ENCODE results near the gene CNGA1.
"Not testable (repeated sequence)": the region's sequence is repeated elsewhere in the genome, so short reads cannot be mapped to it uniquely, and the experiment has no call there.

Gene CNGA1

DNA sequence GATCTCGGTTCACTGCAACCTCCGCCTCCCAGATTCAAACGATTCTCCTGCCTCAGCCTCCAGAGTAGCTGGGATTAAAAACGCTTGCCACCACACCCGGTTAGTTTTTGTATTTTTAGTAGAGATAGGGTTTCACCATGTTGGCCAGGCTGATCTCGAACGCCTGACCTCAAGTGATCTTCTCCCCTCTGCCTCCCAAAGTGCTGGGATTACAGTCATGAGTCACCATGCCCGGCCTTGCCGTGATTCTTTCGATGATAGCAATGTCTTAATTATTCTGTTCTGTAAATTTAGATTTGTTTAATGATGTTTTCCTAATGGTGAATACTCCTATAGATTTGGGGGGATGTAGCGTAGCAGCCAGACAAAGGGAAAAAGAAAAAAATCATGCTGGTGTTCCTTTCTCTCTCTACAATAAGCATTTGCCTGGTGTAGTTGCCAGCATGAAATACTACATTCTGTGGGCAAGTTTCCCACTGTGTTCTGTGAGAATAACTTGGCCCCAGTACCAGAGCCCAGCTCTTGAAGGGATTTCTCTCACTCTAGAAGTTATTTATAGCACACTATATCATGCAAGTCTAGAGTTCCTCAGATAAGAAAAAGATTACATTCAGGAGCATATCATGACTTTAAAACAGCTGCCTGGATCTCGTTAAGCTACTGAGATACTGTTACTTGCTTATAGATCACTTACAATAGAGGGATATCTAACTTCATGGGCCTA is 15.5 kb upstream of the CNGA1 start:
- DNase-seq (ENCODE audit: low read depth, low spot score): no peak

DNA sequence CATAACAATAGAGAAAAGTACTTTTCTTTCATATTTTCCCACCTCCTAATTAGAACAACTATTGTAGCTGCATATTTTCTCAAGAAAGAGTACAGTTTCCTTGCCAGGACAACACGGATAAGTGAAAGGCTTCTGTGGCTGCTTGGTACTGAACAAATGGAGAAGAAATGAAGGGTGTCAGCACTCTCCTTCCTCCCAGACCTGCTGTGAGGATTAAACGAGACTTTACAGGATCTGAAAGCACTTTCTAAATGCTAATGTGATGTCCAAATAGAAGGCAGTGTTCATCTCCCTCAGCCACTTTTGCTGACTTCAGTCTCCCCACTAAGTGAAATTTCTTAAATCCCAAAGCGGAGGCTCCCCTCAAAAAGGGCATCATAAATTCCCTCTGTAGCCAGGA is 14.0 kb upstream of the CNGA1 start:
- DNase-seq (ENCODE audit: low read depth, low spot score): no peak

DNA sequence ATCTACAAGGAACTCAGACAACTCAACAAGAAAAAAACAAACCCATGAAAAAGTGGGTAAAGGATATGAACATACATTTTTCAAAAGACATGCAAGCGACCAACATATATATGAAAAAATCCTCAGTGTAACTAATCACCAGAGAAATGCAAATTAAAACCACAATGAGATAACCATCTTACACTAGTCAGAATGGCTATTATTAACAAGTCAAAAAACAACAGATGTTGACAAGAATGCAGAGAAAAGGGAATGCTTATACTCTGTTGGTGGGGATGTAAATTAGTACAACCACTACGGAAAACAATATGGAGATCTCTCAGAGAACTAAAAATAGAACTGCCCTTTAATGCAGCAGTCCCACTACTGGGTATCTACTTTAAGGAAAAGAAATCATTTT is 12.2 kb upstream of the CNGA1 start:
- no peak for DNase-seq (ENCODE audit: low read depth, low spot score)

DNA sequence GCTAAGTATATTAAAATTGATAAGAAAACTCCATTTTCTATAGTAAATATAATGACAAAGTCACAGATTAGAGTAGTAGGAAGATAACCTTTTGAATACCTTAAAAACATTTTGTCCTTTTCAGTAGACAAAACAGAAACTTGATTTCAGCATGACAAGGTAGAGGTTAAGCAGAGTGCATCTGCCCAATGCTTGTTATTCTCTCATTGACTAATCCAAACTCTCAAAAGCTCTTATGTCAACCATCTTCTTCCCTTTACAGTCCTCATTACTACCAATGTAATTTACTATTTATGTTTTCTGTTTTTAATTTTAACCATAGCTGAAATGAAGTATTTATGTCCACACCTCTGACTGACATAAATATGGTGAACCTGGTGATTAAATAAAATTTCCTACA is 11.2 kb upstream of the CNGA1 start:
- DNase-seq (ENCODE audit: low read depth, low spot score): no peak

- DNase-seq (ENCODE audit: low read depth, low spot score): no peak
These were observed 8.5 kb upstream of the CNGA1 start for GRCh38 chr4:48025005-48025404.

DNA sequence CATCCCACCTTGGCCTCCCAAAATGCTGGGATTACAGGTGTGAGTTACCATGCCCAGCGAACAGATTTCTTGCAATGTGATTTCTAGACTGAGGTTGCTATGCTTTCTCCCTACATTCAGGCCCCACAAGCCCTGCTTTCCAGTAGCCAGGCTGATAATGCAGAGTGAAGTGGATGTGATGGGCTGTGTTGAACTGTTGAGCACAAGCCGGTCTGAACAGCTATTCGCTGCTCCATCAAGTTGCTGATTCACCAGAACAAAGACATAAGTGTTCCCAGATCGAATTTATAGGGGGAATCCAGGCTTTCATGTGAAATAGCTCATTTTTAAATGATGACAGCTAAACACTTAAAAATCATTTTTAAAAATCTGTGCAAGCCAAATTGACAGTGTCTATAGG is 8.0 kb upstream of the CNGA1 start:
- no peak for DNase-seq (ENCODE audit: low read depth, low spot score)

DNA sequence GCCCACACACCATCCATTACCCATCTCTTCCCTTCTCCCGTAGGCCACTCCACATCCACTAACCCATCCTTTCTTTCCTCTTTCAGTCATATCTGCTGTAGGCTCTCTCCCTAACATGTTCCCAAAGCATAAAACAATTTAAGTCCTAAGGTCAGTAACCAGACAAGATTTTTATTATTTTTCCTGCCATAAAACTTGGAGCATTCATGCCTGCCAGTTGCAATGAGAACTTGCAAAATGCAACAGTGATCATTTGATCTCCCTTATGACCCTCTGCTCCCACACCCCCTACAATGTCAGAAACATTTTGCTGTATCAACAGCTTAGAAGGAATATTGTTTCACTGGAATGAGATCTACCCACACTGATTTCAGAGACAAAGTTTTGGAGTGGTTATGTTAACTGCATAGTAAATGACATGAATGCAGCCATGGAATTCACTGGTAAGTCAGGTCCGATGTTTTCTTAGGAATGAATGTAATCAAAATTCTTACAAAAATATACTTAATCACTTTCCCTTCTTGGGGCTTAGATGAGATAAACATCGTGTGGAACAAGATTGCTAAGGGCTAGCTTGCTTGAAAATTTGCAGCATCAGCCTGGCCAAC is 5.8 kb upstream of the CNGA1 start:
- DNase-seq (ENCODE audit: low read depth, low spot score): no peak

DNA sequence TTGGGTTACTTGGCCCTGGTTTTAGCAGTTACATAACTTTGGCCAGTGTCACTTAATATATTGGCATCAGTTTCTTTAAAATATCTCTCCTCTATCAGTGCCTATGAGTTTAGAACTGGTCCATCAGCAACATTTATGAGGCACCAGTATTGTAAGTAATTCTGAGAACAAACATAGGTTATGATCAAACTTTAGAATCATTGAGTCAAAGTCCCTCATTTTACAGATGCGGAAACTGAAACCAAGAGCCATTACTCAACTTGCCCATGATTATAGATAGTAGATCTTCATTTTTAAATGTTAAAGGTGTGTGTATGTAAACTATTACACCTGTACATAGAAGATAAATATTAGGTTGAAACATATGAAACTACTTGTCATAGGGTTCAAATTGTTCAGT is 4.6 kb upstream of the CNGA1 start:
- DNase-seq (ENCODE audit: low read depth, low spot score): no peak

DNA sequence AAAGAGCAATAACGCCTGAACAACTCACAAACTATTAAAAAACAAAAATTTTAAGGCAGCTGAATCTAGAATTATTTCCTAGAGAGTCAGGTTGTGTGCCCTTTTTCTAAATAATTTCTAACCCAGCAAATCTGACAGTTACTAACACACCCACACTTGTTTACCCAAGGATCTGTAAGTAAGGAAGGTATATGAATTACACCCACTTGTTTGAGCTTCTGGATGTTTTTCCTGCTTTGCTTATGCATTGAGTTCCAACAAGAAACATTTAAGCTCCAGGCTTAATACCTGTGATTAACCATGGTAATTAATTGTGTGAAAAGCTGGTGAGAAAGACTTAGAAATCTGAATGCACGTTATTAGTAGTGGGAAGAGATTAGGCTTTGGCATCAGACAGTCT is 1.6 kb upstream of the CNGA1 start:
- DNase-seq (ENCODE audit: low read depth, low spot score): no peak

- no peak for DNase-seq (ENCODE audit: low read depth, low spot score)
These were observed 659 bp upstream of the CNGA1 start for GRCh38 chr4:48017108-48017571.

DNA sequence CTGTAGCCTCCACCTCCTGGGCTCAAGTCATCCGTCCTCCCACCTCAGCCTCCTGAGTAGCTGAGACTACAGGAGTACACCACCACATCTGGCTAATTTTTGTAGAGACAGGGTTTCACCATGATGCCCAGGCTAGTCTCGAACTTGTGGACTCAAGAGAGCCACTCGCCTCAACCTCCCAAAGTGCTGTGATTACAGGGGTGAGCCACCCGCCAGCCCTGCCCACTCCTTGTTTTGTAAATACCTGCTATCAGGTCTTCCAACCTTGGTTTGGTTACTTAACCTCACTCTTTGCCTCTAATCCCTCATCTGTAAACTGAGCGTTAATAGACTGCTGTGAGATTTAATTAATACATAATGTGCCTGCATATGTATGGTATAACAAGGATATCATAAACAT is 803 bp downstream of the CNGA1 start:
- DNase-seq (ENCODE audit: low read depth, low spot score): no peak

DNA sequence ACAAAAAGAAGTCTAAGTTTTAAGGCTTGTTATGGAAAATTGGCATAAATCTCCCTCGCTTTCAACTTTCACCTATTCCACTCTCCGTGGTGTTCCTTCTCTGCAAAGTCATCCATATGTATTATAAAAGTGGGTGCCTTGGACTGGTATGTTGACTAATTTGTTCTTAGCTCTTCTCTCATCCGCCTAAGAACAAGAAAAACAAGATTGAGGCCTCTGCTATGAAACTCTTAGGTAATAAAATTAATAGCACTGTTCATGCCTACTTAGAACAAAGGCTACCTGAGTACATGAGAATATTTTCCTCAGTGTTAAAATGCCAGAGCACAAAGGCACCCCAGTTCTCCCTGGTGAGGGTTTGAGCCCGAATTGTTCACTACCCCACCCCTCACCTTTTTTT is 1.3 kb downstream of the CNGA1 start:
- no peak for DNase-seq (ENCODE audit: low read depth, low spot score)

GRCh38 chr4:48012824-48013223 is 3.7 kb downstream of the CNGA1 start:
- no peak for DNase-seq (ENCODE audit: low read depth, low spot score)

DNA sequence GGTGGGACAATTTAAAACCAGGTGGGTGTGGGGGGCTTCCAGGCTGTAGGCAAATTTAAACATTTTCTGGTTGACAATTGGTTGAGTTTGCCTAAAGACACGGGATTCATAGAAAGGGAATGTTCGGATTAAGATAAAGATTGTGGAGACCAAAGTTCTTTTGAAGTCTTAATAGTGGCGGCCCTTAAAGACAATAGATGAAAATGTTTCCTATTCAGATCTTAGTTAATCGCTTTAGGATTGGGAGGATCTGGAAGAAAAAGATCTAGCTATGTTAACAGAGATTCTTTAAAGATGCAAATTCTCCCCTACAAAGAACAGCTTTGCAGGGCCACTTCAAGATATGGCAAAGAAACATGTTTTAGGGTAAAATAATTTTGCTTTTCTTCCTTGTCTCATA is 4.8 kb downstream of the CNGA1 start:
- no peak for DNase-seq (ENCODE audit: low read depth, low spot score)

DNA sequence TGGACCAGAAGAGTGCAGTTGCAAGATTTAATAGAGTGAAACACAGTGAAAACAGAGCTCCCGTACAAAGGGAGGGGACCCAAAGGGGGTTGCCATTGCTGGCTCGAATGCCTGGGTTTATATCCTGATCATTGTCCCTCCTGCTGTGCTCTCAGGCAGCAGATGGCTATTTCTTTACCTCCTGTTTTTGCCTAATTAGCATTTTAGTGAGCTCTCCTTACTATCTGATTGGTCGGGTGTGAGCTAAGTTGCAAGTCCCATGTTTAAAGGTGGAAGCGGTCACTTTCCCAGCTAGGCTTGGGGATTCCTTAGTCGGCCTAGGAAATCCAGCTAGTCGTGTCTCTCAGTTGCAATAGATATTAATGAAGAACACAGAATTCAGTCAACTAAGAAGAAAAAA is 5.6 kb downstream of the CNGA1 start:
- not testable (repeated sequence) for DNase-seq (ENCODE audit: low read depth, low spot score)

- no peak for DNase-seq (ENCODE audit: low read depth, low spot score)
These were observed 8.4 kb downstream of the CNGA1 start for GRCh38 chr4:48008021-48008596.

DNA sequence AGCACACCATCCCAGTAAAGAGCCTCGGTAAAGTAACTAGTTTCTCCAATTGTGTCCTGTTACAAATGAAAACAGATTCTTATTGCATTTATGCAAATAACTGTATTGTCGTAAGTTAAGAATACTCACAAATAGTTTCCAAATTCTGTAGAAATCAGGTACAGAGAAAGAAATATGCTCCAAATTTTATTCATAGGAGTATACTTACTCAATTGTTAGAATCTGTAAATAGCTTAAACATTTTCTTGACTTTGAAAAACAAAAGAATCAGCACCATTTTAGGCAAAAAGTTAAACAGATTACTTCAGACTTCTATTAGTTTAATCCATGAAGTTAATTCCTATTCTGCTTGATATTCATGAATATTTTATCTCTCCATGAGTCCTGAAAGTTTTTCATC is 10.7 kb downstream of the CNGA1 start:
- no peak for DNase-seq (ENCODE audit: low read depth, low spot score)

DNA sequence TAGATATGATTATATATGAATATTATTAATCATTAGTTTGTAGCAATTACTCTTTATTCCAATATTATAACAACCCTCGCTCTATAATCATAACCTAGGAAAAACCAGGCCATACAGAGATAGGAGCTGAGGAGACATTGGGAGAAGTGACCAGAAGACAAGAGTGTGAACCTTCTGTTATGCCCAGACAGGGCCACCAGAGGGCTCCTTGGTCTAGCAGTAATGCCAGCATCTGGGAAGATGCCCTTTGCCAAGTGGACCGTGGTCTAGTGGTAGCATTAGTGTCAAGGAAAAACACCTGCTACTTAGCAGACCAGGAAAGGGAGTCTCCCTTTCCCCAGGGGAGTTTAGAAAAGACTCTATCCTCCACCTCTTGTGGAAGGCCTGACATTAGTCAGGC is 12.9 kb downstream of the CNGA1 start:
- not testable (repeated sequence) for DNase-seq (ENCODE audit: low read depth, low spot score)

GRCh38 chr4:48002267-48002666 is 14.2 kb downstream of the CNGA1 start:
- DNase-seq (ENCODE audit: low read depth, low spot score): no peak

DNA sequence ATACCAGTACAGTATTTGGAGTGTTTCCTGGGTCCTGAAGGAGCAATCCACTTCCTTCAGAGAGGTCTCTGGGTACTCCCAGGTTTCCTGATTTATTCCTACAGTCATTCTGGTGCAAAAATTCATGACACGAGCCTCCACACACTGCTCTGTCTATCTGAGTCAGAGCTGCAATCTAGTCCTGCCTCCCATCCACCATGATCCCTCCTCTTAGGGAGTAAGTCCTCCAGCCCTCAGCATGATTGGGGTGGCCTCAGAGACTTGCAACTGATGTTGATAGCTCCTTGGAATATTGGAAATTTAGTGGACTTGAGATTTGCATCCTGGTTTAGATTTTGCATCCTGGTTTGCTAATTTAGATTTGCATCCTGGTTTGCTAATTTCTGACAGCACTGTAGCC is 20.5 kb downstream of the CNGA1 start:
- no peak for DNase-seq (ENCODE audit: low read depth, low spot score)

DNA sequence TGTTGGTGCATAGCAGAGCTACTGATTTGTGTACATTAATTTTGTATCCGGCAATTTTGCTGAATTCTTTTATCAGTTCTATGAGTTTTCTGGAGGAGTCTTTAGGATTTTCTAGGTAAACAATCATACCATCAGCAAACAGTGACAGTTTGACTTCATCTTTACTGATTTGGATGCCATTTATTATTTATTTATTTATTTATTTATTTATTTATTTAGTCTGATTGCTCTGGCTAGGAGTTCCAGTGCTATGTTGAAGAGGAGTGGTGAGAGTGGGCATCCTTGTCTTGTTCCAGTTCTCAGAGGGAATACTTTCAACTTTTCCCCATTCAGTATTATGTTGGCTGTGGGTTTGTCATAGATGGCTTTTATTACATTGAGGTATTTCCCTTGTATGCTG is 24.0 kb downstream of the CNGA1 start:
- DNase-seq (ENCODE audit: low read depth, low spot score): not testable (repeated sequence)

DNA sequence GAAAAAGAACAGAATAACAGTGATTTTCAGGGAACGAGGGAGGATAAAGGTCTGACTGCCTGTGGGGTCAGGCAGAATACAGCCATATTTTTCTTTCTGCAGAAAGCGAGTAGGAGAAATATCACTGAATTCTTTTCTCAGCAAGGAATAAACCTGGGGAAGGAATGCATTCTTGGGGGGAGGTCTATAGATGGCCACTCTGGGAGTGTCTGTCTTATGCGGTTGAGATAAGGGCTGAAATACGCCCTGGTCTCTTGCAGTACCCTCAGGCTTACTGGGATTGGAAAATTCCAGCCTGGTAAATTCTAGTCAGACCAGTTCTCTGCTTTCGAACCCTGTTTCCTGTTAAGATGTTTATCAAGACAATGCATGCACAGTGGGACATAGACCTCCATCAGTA is 26.3 kb downstream of the CNGA1 start:
- no peak for DNase-seq (ENCODE audit: low read depth, low spot score)

GRCh38 chr4:47974566-47974965 is 41.9 kb downstream of the CNGA1 start:
- DNase-seq (ENCODE audit: low read depth, low spot score): no peak
